Esophagus squamous epithelium (tissue), 4 donors: ENCODE results near the gene ZNF777.

Source experiments
- CTCF ChIP-seq, 6 experiments: fragments of 450-650 bp in 4 of 6; fragments of 200-600 bp in 2 of 6; sonication (generic) in 2 of 6; IDR thresholded peaks; one replicate each; pipeline ENCODE4 v1.5.1; 2016 to 2019; ENCODE audit warnings: antibody characterized with exemption in 6 of 6, mild to moderate bottlenecking in 4 of 6, moderate library complexity in 4 of 6
- POLR2A ChIP-seq, 4 donors: fragments of 450-650 bp; IDR thresholded peaks; one replicate each; pipeline ENCODE4 v1.6.1; 2017; ENCODE audit warnings: antibody characterized with exemption in 4 of 4, mild to moderate bottlenecking in 4 of 4, moderate library complexity in 3 of 4

GRCh38 chr7:149450821-149451220 is 10.0 kb downstream of the ZNF777 start:
- TF ChIP-seq CTCF (IDR thresholded peaks at IDR 0.05) (no peak), POLR2A (IDR thresholded peaks at IDR 0.05) (no peak)
